GM06990 (cell line): ENCODE measurements around the gene CAPN9.
"Not testable (repeated sequence)": the region's sequence is repeated elsewhere in the genome, so short reads cannot be mapped to it uniquely, and the experiment has no call there.

Source experiments
- DNase-seq: peaks from one replicate; pipeline ENCODE4 v3.0.0-alpha.2; 2011; ENCODE audit not compliant: insufficient read length; ENCODE audit errors: extremely low read depth
- H3K27me3 ChIP-seq: replicated peaks from 2 replicates; pipeline ENCODE4 v1.6.0; 2011; ENCODE audit warnings: low read length; ENCODE audit not compliant: control insufficient read depth, insufficient read depth
- H3K36me3 ChIP-seq: 2 replicates; pipeline ENCODE4 v1.5.1; 2011; ENCODE audit warnings: low read length; ENCODE audit not compliant: control insufficient read depth, insufficient read depth
- H3K4me3 ChIP-seq: replicated peaks from 2 replicates; pipeline ENCODE4 v1.5.1; 2011; ENCODE audit warnings: low read depth, mild to moderate bottlenecking, control low read depth, low read length
- TF ChIP-seq, protein P1 (sequence below): IDR thresholded peaks from 2 replicates; pipeline ENCODE4 v1.5.1; 2011; ENCODE audit warnings: low read length, control low read depth, mild to moderate bottlenecking, inconsistent platforms; ENCODE audit not compliant: insufficient read depth, poor library complexity, severe bottlenecking

Gene CAPN9, protein sequence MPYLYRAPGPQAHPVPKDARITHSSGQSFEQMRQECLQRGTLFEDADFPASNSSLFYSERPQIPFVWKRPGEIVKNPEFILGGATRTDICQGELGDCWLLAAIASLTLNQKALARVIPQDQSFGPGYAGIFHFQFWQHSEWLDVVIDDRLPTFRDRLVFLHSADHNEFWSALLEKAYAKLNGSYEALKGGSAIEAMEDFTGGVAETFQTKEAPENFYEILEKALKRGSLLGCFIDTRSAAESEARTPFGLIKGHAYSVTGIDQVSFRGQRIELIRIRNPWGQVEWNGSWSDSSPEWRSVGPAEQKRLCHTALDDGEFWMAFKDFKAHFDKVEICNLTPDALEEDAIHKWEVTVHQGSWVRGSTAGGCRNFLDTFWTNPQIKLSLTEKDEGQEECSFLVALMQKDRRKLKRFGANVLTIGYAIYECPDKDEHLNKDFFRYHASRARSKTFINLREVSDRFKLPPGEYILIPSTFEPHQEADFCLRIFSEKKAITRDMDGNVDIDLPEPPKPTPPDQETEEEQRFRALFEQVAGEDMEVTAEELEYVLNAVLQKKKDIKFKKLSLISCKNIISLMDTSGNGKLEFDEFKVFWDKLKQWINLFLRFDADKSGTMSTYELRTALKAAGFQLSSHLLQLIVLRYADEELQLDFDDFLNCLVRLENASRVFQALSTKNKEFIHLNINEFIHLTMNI

DNA sequence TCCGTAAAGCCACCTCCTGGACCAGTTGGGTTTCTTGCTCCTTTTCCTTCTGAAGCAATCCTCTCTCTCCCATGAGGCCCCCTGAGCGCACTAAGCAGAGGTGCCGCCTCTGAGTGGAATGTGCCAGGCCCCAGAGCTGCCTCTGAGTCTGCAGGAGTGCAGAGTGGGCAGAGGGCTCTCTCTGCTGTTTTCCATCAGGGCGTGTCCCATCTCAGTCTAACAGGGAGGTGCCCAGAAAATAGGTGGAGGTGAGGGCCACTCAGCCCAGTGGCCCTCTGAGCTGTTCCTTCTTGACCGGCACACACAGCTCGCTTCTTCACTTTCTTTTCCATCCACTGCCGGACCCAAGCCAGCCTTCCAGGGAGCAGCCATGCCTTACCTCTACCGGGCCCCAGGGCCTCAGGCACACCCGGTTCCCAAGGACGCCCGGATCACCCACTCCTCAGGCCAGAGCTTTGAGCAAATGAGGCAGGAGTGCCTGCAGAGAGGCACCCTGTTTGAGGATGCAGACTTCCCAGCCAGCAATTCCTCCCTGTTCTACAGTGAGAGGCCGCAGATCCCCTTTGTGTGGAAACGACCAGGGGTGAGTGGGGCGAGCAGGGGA lies at the start of gene CAPN9:
TSS of gene CAPN9 (plus strand) at position 262 of the 604 bp plus-strand sequence. CDS start at position 371, 109 bp downstream.
- no peak within 1 kb of the TSS for H3K4me3 ChIP-seq
- no peaks in the 10 kb centered on the region for H3K27me3 ChIP-seq
- TF ChIP-seq, protein P1, sequence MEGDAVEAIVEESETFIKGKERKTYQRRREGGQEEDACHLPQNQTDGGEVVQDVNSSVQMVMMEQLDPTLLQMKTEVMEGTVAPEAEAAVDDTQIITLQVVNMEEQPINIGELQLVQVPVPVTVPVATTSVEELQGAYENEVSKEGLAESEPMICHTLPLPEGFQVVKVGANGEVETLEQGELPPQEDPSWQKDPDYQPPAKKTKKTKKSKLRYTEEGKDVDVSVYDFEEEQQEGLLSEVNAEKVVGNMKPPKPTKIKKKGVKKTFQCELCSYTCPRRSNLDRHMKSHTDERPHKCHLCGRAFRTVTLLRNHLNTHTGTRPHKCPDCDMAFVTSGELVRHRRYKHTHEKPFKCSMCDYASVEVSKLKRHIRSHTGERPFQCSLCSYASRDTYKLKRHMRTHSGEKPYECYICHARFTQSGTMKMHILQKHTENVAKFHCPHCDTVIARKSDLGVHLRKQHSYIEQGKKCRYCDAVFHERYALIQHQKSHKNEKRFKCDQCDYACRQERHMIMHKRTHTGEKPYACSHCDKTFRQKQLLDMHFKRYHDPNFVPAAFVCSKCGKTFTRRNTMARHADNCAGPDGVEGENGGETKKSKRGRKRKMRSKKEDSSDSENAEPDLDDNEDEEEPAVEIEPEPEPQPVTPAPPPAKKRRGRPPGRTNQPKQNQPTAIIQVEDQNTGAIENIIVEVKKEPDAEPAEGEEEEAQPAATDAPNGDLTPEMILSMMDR, result no peak
- H3K36me3 ChIP-seq, result no peaks in the 10 kb centered on the region
- DNase-seq, result no peak

DNA sequence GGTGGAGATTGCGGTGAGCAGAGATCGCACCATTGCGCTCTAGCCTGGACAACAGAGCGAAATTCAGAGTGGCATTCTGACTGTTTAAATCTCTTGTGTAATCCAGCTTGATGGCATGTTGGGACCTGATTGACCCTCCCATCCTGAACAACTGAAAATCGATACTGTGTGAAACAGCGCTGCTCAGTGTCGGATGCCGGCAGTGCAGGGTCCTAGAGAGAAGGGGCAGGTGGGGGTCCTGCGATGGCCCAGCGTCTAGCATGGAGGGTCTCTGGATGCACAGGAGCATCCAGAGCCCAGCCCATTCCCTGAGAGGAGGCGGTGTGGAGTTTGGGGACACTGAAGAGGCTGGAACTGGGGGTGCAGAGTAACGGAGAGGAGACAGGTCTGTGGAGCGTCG lies 49.1 kb upstream of the CAPN9 start:
- Histone ChIP-seq H3K4me3 (no peak overlapping the region), H3K27me3 (no peaks in the 10 kb centered on the region), H3K36me3 (peaks cover 10% of the 10 kb centered on the region)
- TF ChIP-seq, protein P1, result no peak
- DNase-seq, result no peak

DNA sequence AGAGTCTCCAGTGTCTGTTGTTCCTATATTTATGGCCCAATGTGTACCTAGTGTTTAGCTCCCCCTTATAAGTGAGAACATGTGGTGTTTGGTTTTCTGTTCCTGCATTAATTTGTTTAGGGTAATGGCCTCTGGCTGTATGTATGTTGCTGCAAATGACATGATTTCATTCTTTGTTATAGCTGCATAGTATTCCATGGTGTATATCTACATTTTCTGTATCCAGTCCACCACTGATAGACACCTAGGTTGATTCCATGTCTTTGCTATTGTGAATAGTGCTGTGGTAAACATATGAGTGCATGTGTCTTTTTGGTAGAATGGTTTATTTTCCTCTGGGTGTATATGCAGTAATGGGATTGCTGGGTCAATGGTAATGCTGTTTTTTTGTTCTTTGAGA lies 48.2 kb upstream of the CAPN9 start:
- H3K36me3 ChIP-seq, H3K4me3 ChIP-seq, DNase-seq, H3K27me3 ChIP-seq: not testable (repeated sequence)

DNA sequence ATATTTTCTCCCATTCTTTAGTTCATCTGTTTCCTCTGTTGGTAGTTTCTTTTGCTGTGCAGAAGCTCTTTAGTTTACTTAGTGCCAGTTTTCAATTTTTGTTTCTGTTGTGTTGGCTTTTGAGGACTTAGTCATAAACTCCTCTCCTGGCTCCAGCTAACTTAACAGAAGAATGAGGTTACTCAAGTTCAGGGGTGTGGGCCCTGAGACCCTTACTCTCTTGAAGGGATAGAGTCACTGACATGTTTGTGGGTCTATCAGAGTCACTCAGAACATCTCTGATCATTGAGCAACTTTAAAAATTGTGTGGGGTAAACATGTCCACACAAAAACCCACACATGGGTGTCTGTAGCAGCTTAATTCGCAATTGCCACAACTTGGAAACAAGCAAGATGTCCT lies 47.5 kb upstream of the CAPN9 start:
- Histone ChIP-seq H3K27me3 (peaks cover 1% of the 10 kb centered on the region; the same call in 1 of the 2 replicates), H3K36me3 (peaks cover 1% of the 10 kb centered on the region; the same call in 1 of the 2 replicates), H3K4me3 (no peak overlapping the region)
- TF ChIP-seq, protein P1, result no peak
- DNase-seq, result no peak

DNA sequence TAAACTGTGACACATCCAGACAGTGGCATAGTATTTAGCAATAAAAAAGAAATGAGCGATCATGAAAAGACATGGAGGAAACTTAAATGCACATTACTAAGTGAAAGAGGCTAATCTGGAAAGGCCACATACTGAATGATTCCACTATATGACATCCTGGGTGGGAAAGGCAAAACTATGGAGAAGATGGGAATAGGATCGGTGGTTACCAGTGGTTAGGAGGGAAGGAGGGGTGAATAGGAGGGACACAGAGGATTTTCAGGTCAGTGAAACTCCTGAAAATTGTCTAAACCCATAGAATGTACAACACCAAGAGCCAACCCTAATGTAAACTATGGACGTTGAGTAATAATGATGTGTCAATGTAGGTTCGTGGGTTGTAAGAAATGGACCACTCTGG lies 47.1 kb upstream of the CAPN9 start:
- Histone ChIP-seq H3K36me3 (no peaks in the 10 kb centered on the region), H3K4me3 (no peak overlapping the region), H3K27me3 (peaks cover 1% of the 10 kb centered on the region; the same call in 1 of the 2 replicates)
- no peak for DNase-seq
- TF ChIP-seq, protein P1, result no peak

DNA sequence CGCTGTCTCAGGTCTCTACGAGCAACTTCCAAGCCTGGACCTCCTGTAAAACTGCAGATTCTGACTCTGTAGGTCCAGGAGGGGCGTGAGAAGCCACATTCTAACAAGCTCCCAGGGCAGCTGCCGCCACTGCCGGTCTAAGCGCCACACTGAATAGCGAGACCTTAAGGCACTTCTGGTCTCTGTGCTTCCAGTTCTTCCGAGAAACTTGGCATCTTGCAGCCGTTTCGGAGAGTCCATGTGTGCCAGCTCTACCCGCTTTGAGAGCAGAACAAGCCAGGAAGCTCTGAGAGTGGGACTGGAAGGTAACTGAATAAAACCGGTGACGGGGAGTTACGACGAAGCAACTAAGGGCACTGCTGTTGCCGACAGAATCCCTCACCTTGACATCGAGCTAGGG lies 45.8 kb upstream of the CAPN9 start:
- no peak overlapping the region for H3K4me3 ChIP-seq
- H3K27me3 ChIP-seq, result peaks cover 1% of the 10 kb centered on the region; the same call in 1 of the 2 replicates
- H3K36me3 ChIP-seq, result no peaks in the 10 kb centered on the region
- TF ChIP-seq, protein P1, result no peak
- no peak for DNase-seq
